Activated CD4-positive, alpha-beta T cell treated with anti-CD3 and anti-CD28 coated beads, Interleukin-2, amount 50 U/mL, for 24 hours (primary cell): ENCODE results near the gene TRIM65.

Experiments
- DNase-seq, 2 donors: peaks; one replicate each; pipeline ENCODE4 v3.0.0-alpha.2; 2020; ENCODE audit warnings: low read depth in 1 of 2, low spot score in 1 of 2

Gene TRIM65

GRCh38 chr17:75839942-75840798 lies 56.6 kb downstream of the TRIM65 start:
- DNase-seq = no peak
